H9 (cell line): Measurements from ENCODE around the gene ERC2. TPM values are rescaled to one million over a fixed set of nuclear protein-coding genes. Genes with fewer than 3 reads are reported as not detected.

Experiments
- DNase-seq: peaks from one replicate; pipeline ENCODE4 v3.0.0-alpha.2; 2017
- H2AFZ ChIP-seq: one replicate; pipeline ENCODE4 v1.6.1; 2013; ENCODE audit warnings: mild to moderate bottlenecking, low read length, control low read depth, moderate library complexity
- H2AK5ac ChIP-seq: 2 replicates; pipeline ENCODE4 v1.6.1; 2013; ENCODE audit warnings: low read length, control low read depth, mixed read lengths; ENCODE audit not compliant: insufficient read length
- H2BK120ac ChIP-seq: one replicate; pipeline ENCODE4 v1.6.1; 2013; ENCODE audit warnings: low read depth, mild to moderate bottlenecking, low read length, control low read depth, inconsistent platforms; ENCODE audit not compliant: poor library complexity, severe bottlenecking
- H2BK12ac ChIP-seq: 2 replicates; pipeline ENCODE4 v1.6.1; 2013; ENCODE audit warnings: low read length, control low read depth, mixed read lengths, low read depth; ENCODE audit not compliant: insufficient read length
- H2BK15ac ChIP-seq: 2 replicates; pipeline ENCODE4 v1.6.1; 2013; ENCODE audit warnings: low read depth, low read length, control low read depth
- H2BK20ac ChIP-seq: one replicate; pipeline ENCODE4 v1.6.1; 2013; ENCODE audit warnings: low read depth, mild to moderate bottlenecking, low read length, control low read depth, inconsistent platforms; ENCODE audit not compliant: poor library complexity, severe bottlenecking
- H2BK5ac ChIP-seq: 2 replicates; pipeline ENCODE4 v1.6.1; 2013; ENCODE audit warnings: low read length, control low read depth, mixed read lengths; ENCODE audit not compliant: insufficient read length
- H3K14ac ChIP-seq: 2 replicates; pipeline ENCODE4 v1.6.1; 2013; ENCODE audit warnings: low read length, control low read depth; ENCODE audit not compliant: insufficient read depth
- H3K18ac ChIP-seq: 2 replicates; pipeline ENCODE4 v1.6.1; 2013; ENCODE audit warnings: low read depth, mild to moderate bottlenecking, mixed read lengths, low read length, control low read depth; ENCODE audit not compliant: insufficient read length
- H3K23ac ChIP-seq: 2 replicates; pipeline ENCODE4 v1.6.1; 2013; ENCODE audit warnings: low read length, control low read depth, mixed read lengths, low read depth; ENCODE audit not compliant: insufficient read length
- H3K23me2 ChIP-seq: 2 replicates; pipeline ENCODE4 v1.6.1; 2013; ENCODE audit warnings: low read depth, mild to moderate bottlenecking, mixed read lengths, low read length, control low read depth; ENCODE audit not compliant: insufficient read length, poor library complexity, severe bottlenecking
- H3K27ac ChIP-seq: 2 replicates; pipeline ENCODE4 v1.5.1; 2013; ENCODE audit warnings: low read length, control low read depth, mixed read lengths, low read depth; ENCODE audit not compliant: insufficient read length
- H3K27me3 ChIP-seq: 2 replicates; pipeline ENCODE4 v1.6.1; 2013; ENCODE audit warnings: low read length, control low read depth, inconsistent platforms; ENCODE audit not compliant: insufficient read depth
- H3K4ac ChIP-seq: 2 replicates; pipeline ENCODE4 v1.6.1; 2013; ENCODE audit warnings: low read depth, mild to moderate bottlenecking, control low read depth, inconsistent platforms, low read length, moderate library complexity
- H3K4me1 ChIP-seq: 2 replicates; pipeline ENCODE4 v1.6.1; 2013; ENCODE audit warnings: low read length, control low read depth, inconsistent platforms; ENCODE audit not compliant: insufficient read depth
- H3K4me2 ChIP-seq: 2 replicates; pipeline ENCODE4 v1.6.1; 2013; ENCODE audit warnings: low read length, control low read depth, mixed read lengths; ENCODE audit not compliant: insufficient read length, insufficient read depth
- H3K56ac ChIP-seq: 2 replicates; pipeline ENCODE4 v1.6.1; 2013; ENCODE audit warnings: low read depth, mild to moderate bottlenecking, mixed read lengths, low read length, control low read depth; ENCODE audit not compliant: insufficient read length
- H3K79me1 ChIP-seq: 2 replicates; pipeline ENCODE4 v1.6.1; 2013; ENCODE audit warnings: low read depth, mild to moderate bottlenecking, moderate library complexity, low read length, control low read depth, inconsistent platforms; ENCODE audit not compliant: insufficient read depth, poor library complexity, severe bottlenecking
- H3K79me2 ChIP-seq: 2 replicates; pipeline ENCODE4 v1.6.1; 2013; ENCODE audit warnings: low read length, control low read depth, inconsistent platforms; ENCODE audit not compliant: insufficient read depth
- H3K9ac ChIP-seq: 2 replicates; pipeline ENCODE4 v1.6.1; 2013; ENCODE audit warnings: low read length, control low read depth, mixed read lengths; ENCODE audit not compliant: insufficient read length; ENCODE audit errors: extremely low read depth
- H3K9me3 ChIP-seq: one replicate; pipeline ENCODE4 v1.6.1; 2013; ENCODE audit warnings: low read depth, low read length, inconsistent platforms; ENCODE audit not compliant: control insufficient read depth
- H3T11ph ChIP-seq: one replicate; pipeline ENCODE4 v1.6.1; 2013; ENCODE audit warnings: mild to moderate bottlenecking, low read length, control low read depth, inconsistent platforms
- H4K20me1 ChIP-seq: one replicate; pipeline ENCODE4 v1.6.1; 2013; ENCODE audit not compliant: control insufficient read depth, insufficient read length, insufficient read depth
- H4K5ac ChIP-seq: 2 replicates; pipeline ENCODE4 v1.6.1; 2013; ENCODE audit warnings: low read depth, mild to moderate bottlenecking, mixed read lengths, low read length, control low read depth; ENCODE audit not compliant: insufficient read length
- H4K8ac ChIP-seq: replicated peaks from 2 replicates; pipeline ENCODE4 v1.6.1; 2013; ENCODE audit warnings: low read length, control low read depth, mixed read lengths, low read depth; ENCODE audit not compliant: insufficient read length
- H4K91ac ChIP-seq: 2 replicates; pipeline ENCODE4 v1.6.1; 2013; ENCODE audit warnings: low read depth, mild to moderate bottlenecking, moderate library complexity, mixed read lengths, low read length, control low read depth; ENCODE audit not compliant: insufficient read length
- H3K27ac Mint-ChIP-seq, 3 experiments: 2 replicates in 2 of 3; 3 replicates in 1 of 3; pipeline ENCODE4 v1.8.0; 2020 to 2021; ENCODE audit warnings: mixed read lengths in 3 of 3, mild to moderate bottlenecking in 1 of 3, moderate library complexity in 1 of 3
- H3K27me3 Mint-ChIP-seq: 2 replicates; pipeline ENCODE4 v1.8.0; 2021; ENCODE audit warnings: low read depth, mild to moderate bottlenecking, moderate library complexity, mixed read lengths
- H3K36me3 Mint-ChIP-seq, 3 experiments: 2 replicates in 2 of 3; 3 replicates in 1 of 3; pipeline ENCODE4 v1.8.0; 2020 to 2021; ENCODE audit warnings: low read depth in 3 of 3, mixed read lengths in 3 of 3; ENCODE audit not compliant: insufficient read depth in 1 of 3
- H3K4me1 Mint-ChIP-seq, 2 experiments: 2 replicates each; pipeline ENCODE4 v1.8.0; 2020; ENCODE audit warnings: mixed read lengths in 2 of 2
- H3K4me3 Mint-ChIP-seq, 2 experiments: 2 replicates in 1 of 2; 3 replicates in 1 of 2; pipeline ENCODE4 v1.8.0; 2020 to 2021; ENCODE audit warnings: mild to moderate bottlenecking in 2 of 2, mixed read lengths in 2 of 2, moderate library complexity in 1 of 2
- H3K9me3 Mint-ChIP-seq, 2 experiments: 2 replicates in 1 of 2; 3 replicates in 1 of 2; pipeline ENCODE4 v1.8.0; 2020; ENCODE audit warnings: mild to moderate bottlenecking in 2 of 2, mixed read lengths in 2 of 2, moderate library complexity in 1 of 2
- WGBS: extraction: QIAGEN DNeasy Blood & Tissue Kit; methylation state at CpG from one replicate; pipeline ENCODE4 v1.1.7; 2013; ENCODE audit warnings: missing lambda C conversion rate, low lambda C conversion rate, mixed read lengths; ENCODE audit not compliant: insufficient read length; ENCODE audit errors: extremely low coverage; 5-methylcytosine and 5-hydroxymethylcytosine counted together
- total RNA-seq: library from RNA; stranded (reverse); gene quantifications from 2 replicates; pipeline ENCODE4 v1.2.1, GENCODE V29; 2021
- TF ChIP-seq, protein P1 (sequence below): fragments of 200-600 bp; sonication (generic); conservative IDR thresholded peaks from 3 replicates; pipeline ENCODE4 v1.8.0; 2021; ENCODE audit warnings: antibody characterized with exemption, mild to moderate bottlenecking

ERC2 gene
- total RNA-seq, 1 experiment from 2014 or later: 15.4 TPM

DNA sequence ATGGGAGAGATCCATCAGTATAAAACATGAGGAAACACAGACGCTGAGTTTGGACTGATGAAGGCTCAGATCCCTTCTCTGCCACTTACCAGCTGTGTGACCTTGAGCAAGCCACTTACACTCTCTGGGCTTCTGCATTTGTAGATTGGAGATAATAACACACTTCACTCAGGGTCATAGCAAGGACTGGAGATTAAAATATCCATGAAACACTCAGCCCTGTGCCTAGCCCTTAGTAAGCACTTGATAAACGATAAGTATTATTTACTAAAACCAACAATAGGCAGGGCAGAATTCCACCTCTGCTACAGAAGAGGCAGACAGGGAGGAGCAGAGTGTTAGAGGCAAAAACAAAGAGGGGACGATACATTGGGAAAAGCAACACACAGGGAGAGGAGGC, 560.7 kb downstream of the ERC2 start:
- H3K14ac ChIP-seq: no peak overlapping the region; the same call in 1 of the 2 replicates
- H3T11ph ChIP-seq: no peak overlapping the region
- H4K91ac ChIP-seq: no peak overlapping the region
- no peak overlapping the region for H3K4me2 ChIP-seq
- Mint-ChIP-seq H3K27ac (no peak overlapping the region), H3K4me3 (no peak overlapping the region), H3K36me3 (no peaks in the 10 kb centered on the region), H3K9me3 (no peaks in the 10 kb centered on the region), H3K27me3 (no peaks in the 10 kb centered on the region), H3K4me1 (no peaks in the 10 kb centered on the region; a peak in 1 of 4 replicates)
- H3K27me3 ChIP-seq: no peaks in the 10 kb centered on the region
- H4K5ac ChIP-seq: no peak overlapping the region
- H3K23ac ChIP-seq: no peak overlapping the region
- no peak overlapping the region for H2BK120ac ChIP-seq
- no CpG with 5 or more reads among the region's 3 CpGs for WGBS
- H2AFZ ChIP-seq: no peak overlapping the region
- no peak overlapping the region for H2AK5ac ChIP-seq
- no peak overlapping the region for H2BK15ac ChIP-seq
- DNase-seq: no peak
- TF ChIP-seq, protein P1, sequence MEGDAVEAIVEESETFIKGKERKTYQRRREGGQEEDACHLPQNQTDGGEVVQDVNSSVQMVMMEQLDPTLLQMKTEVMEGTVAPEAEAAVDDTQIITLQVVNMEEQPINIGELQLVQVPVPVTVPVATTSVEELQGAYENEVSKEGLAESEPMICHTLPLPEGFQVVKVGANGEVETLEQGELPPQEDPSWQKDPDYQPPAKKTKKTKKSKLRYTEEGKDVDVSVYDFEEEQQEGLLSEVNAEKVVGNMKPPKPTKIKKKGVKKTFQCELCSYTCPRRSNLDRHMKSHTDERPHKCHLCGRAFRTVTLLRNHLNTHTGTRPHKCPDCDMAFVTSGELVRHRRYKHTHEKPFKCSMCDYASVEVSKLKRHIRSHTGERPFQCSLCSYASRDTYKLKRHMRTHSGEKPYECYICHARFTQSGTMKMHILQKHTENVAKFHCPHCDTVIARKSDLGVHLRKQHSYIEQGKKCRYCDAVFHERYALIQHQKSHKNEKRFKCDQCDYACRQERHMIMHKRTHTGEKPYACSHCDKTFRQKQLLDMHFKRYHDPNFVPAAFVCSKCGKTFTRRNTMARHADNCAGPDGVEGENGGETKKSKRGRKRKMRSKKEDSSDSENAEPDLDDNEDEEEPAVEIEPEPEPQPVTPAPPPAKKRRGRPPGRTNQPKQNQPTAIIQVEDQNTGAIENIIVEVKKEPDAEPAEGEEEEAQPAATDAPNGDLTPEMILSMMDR: no peak
- H3K9ac ChIP-seq: no peak overlapping the region
- H3K23me2 ChIP-seq: no peaks in the 10 kb centered on the region
- no peaks in the 10 kb centered on the region for H3K79me2 ChIP-seq
- no peaks in the 10 kb centered on the region for H3K9me3 ChIP-seq
- H4K8ac ChIP-seq: no peak overlapping the region
- no peak overlapping the region for H3K27ac ChIP-seq
- no peak overlapping the region for H3K4ac ChIP-seq
- H3K18ac ChIP-seq: no peak overlapping the region
- no peak overlapping the region for H2BK20ac ChIP-seq
- no peaks in the 10 kb centered on the region for H3K79me1 ChIP-seq
- H2BK12ac ChIP-seq: no peak overlapping the region
- H3K56ac ChIP-seq: no peak overlapping the region
- H4K20me1 ChIP-seq: no peaks in the 10 kb centered on the region
- H2BK5ac ChIP-seq: no peak overlapping the region
- no peaks in the 10 kb centered on the region for H3K4me1 ChIP-seq
